K562 treated with DMSO at 1 percent for 24 hours (cell line): Measurements from ENCODE around the gene PDX1. TPM values are rescaled to one million over a fixed set of nuclear protein-coding genes. Genes with fewer than 3 reads are reported as not detected.

ENCODE experiments used
- total RNA-seq: library from RNA; unstranded; fragments of 300-600 nt; gene quantifications from 2 replicates; pipeline ENCODE4 v1.2.3, GENCODE V29; 2022; ENCODE audit warnings: low read depth; ENCODE audit not compliant: insufficient read depth

Gene PDX1
- not detected in 2 replicates for total RNA-seq

DNA sequence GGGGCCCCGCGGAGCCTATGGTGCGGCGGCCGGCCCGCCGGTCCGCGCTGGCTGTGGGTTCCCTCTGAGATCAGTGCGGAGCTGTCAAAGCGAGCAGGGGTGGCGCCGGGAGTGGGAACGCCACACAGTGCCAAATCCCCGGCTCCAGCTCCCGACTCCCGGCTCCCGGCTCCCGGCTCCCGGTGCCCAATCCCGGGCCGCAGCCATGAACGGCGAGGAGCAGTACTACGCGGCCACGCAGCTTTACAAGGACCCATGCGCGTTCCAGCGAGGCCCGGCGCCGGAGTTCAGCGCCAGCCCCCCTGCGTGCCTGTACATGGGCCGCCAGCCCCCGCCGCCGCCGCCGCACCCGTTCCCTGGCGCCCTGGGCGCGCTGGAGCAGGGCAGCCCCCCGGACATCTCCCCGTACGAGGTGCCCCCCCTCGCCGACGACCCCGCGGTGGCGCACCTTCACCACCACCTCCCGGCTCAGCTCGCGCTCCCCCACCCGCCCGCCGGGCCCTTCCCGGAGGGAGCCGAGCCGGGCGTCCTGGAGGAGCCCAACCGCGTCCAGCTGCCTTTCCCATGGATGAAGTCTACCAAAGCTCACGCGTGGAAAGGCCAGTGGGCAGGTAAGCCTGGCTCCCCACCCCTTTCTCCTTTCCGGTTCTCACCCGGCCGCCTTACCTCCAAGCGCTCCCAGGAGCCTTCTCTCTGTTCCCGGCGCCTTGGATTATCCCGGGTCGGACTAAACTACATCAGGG is at the start of gene PDX1:
Gene PDX1 (plus strand): TSS at position 67 of the 743 bp plus-strand sequence. CDS start 139 bp downstream, at position 206.

DNA sequence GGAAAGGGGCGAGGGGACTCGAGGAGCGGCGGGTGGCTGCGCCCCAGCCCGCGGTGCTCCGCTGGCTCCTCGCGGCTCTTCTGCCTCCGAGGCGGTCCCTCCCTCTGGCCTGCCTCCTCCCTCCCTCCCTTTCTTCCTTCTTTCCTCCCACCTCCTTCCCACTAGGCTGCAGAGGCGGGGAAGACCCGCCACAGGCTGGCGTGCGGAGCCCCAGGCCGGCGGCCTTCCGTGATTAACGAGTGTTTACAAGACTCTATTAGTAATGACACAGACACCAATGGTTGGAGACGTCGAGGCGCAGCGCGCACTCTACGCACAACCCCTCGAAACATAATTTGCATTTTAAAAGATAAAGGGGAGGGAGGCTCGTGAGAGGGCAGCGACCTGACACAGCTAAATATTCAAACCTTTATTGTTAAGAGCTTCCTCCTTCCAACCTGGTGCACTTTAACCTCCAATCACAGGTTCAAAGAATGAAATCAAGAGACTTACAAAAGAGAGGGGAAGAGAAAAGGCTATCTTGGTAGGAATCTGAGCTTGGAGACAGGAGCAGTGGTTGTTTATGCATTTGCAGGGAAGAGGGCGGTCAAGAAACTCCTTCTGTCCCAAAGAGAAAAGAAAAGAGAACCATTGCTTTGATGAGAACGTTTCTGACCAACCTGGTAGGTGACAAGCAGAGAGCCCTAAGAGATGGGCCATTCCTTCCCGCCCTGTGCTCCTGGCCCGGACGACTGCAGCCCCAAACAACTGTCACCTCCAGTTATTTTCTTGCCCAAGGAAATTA is 49.5 kb downstream of the PDX1 start, which contains the start of gene CDX2:
Gene CDX2 (minus strand): TSS at position 234 of the 784 bp plus-strand sequence. CDS start 309 bp downstream, outside the sequence.

Other genes starting within 250 kb of the PDX1 start
- not detected in 2 replicates for gene GSX1, start 127.5 kb upstream of the PDX1 start, total RNA-seq
- gene CDX2, start 49.3 kb downstream of the PDX1 start, total RNA-seq, result not detected in 2 replicates
- gene URAD, start 68.7 kb downstream of the PDX1 start, total RNA-seq, result not detected in 2 replicates
- not detected in 2 replicates for gene FLT3, start 180.6 kb downstream of the PDX1 start, total RNA-seq
- gene PAN3, start 218.5 kb downstream of the PDX1 start, total RNA-seq, result 5.4 and 6.8 TPM in 2 replicates